GM23338 (cell line): Measurements from ENCODE around the gene ADAMTS13. TPM values are rescaled to one million over a fixed set of nuclear protein-coding genes. Genes with fewer than 3 reads are reported as not detected.

ENCODE experiments used
- ATAC-seq: fragments of 200-7000 bp; cut with Tn5 transposase; 3 replicates; pipeline ENCODE4 v1.9.1; 2020
- DNase-seq: peaks from one replicate; pipeline ENCODE4 v3.0.0-alpha.2; 2015; ENCODE audit warnings: low spot score
- H2AFZ ChIP-seq: fragments of 200-600 bp; sonication (generic); 2 replicates; pipeline ENCODE4 v1.8.0; 2016; ENCODE audit warnings: antibody characterized with exemption, mild to moderate bottlenecking, moderate library complexity
- H3F3A ChIP-seq: fragments of 200-600 bp; sonication (generic); replicated peaks from 2 replicates; pipeline ENCODE4 v1.8.0; 2017; ENCODE audit warnings: antibody characterized with exemption, mixed run types, low read depth
- H3K27ac ChIP-seq: fragments of 200-600 bp; sonication (generic); 2 replicates; pipeline ENCODE4 v1.6.1; 2016; ENCODE audit warnings: low read depth
- H3K27me3 ChIP-seq: fragments of 200-600 bp; sonication (generic); 2 replicates; pipeline ENCODE4 v1.8.0; 2016; ENCODE audit warnings: mild to moderate bottlenecking, mixed run types, moderate library complexity; ENCODE audit not compliant: insufficient read depth
- H3K36me3 ChIP-seq: fragments of 200-600 bp; sonication (generic); 2 replicates; pipeline ENCODE4 v1.8.0; 2016; ENCODE audit warnings: mild to moderate bottlenecking; ENCODE audit not compliant: insufficient read depth
- H3K4me1 ChIP-seq: fragments of 200-600 bp; sonication (generic); 2 replicates; pipeline ENCODE4 v1.8.0; 2016; ENCODE audit warnings: mild to moderate bottlenecking, moderate library complexity; ENCODE audit not compliant: insufficient read depth
- H3K4me2 ChIP-seq: fragments of 200-600 bp; sonication (generic); 2 replicates; pipeline ENCODE4 v1.7.1; 2017; ENCODE audit warnings: mixed run types
- H3K4me3 ChIP-seq: fragments of 200-600 bp; sonication (generic); 2 replicates; pipeline ENCODE4 v1.6.1; 2016; ENCODE audit warnings: mixed run types
- H3K79me2 ChIP-seq: fragments of 200-600 bp; sonication (generic); replicated peaks from 2 replicates; pipeline ENCODE4 v1.8.0; 2017; ENCODE audit warnings: mild to moderate bottlenecking; ENCODE audit not compliant: insufficient read depth
- H3K9me2 ChIP-seq: fragments of 200-600 bp; sonication (generic); 2 replicates; pipeline ENCODE4 v1.8.0; 2017; ENCODE audit not compliant: insufficient read depth
- H4K20me1 ChIP-seq: fragments of 200-600 bp; sonication (generic); replicated peaks from 2 replicates; pipeline ENCODE4 v1.8.0; 2017; ENCODE audit warnings: mild to moderate bottlenecking; ENCODE audit not compliant: insufficient read depth
- H3K27ac Mint-ChIP-seq: 2 replicates; pipeline ENCODE4 v1.8.0; 2020; ENCODE audit warnings: inconsistent platforms, mild to moderate bottlenecking, moderate library complexity, mixed read lengths
- H3K27me3 Mint-ChIP-seq: 3 replicates; pipeline ENCODE4 v1.8.0; 2022; ENCODE audit warnings: low read depth, mild to moderate bottlenecking, moderate library complexity, mixed read lengths, inconsistent platforms; ENCODE audit not compliant: insufficient read depth, poor library complexity
- H3K36me3 Mint-ChIP-seq: 3 replicates; pipeline ENCODE4 v1.8.0; 2021; ENCODE audit warnings: low read depth, mild to moderate bottlenecking, inconsistent platforms, moderate library complexity, mixed read lengths
- H3K4me1 Mint-ChIP-seq: 3 replicates; pipeline ENCODE4 v1.8.0; 2020; ENCODE audit warnings: mild to moderate bottlenecking, inconsistent platforms, mixed read lengths
- H3K4me3 Mint-ChIP-seq: 3 replicates; pipeline ENCODE4 v1.8.0; 2021; ENCODE audit warnings: moderate library complexity, mild to moderate bottlenecking, inconsistent platforms, mixed read lengths
- H3K9me3 Mint-ChIP-seq: 3 replicates; pipeline ENCODE4 v1.8.0; 2020; ENCODE audit warnings: moderate library complexity, mild to moderate bottlenecking, inconsistent platforms, mixed read lengths
- EZH2 ChIP-seq: fragments of 200-600 bp; sonication (generic); IDR thresholded peaks from one replicate; pipeline ENCODE4 v1.8.0; 2017; ENCODE audit warnings: antibody characterized with exemption, mild to moderate bottlenecking, low read depth; ENCODE audit not compliant: unreplicated experiment
- NANOG ChIP-seq: IDR thresholded peaks from 2 replicates; pipeline ENCODE4 v1.6.1; 2016; ENCODE audit warnings: antibody characterized with exemption, borderline replicate concordance
- polyA plus RNA-seq: library from polyadenylated mRNA; unstranded; fragments of >200 nt; fragmentation: Nextera tagmentation; extraction: Ambion mirVana; gene quantifications from 2 replicates; pipeline ENCODE4 v1.2.1, GENCODE V29; 2016
- total RNA-seq: library from RNA; depleted of rRNA; stranded (reverse); fragments of >200 nt; shearing (Covaris generic); gene quantifications from 2 replicates; pipeline ENCODE4 v1.2.3, GENCODE V29; 2014
- TF ChIP-seq, protein P1 (sequence below): IDR thresholded peaks from 2 replicates; pipeline ENCODE4 v1.6.1; 2016; ENCODE audit warnings: antibody characterized with exemption
- TF ChIP-seq, protein P2 (sequence below), 2 experiments: fragments of 200-600 bp in 1 of 2; sonication (generic) in 1 of 2; conservative IDR thresholded peaks; 2 replicates each; pipeline versions ENCODE4 v1.5.1 to v1.6.1; 2016 to 2017; ENCODE audit warnings: antibody characterized with exemption in 2 of 2, low read depth in 2 of 2, mild to moderate bottlenecking in 2 of 2, moderate library complexity in 1 of 2
- TF ChIP-seq, protein P3 (sequence below): fragments of 250-450 bp; sonication (Bioruptor Pico); IDR thresholded peaks from 2 replicates; pipeline ENCODE4 v1.5.0; 2020; ENCODE audit warnings: mild to moderate bottlenecking, moderate library complexity

The ADAMTS13 gene
- total and polyA plus RNA-seq, 2 experiments from 2014 or later: 6.0 TPM

GRCh38 chr9:133454943-133455673 is 32.9 kb downstream of the ADAMTS13 start:
- ATAC-seq (no peak), DNase-seq (no peak)
- no peak overlapping the region for H3K4me3 ChIP-seq
- 0 out of 3 replicates have a peak, but pooled peaks cover 3% of the 10 kb centered on the region for H3K4me1 Mint-ChIP-seq
- H3K4me3 Mint-ChIP-seq: no peak overlapping the region
- H3K36me3 ChIP-seq: no peaks in the 10 kb centered on the region
- no peaks in the 10 kb centered on the region for H3K79me2 ChIP-seq
- no peaks in the 10 kb centered on the region for H3F3A ChIP-seq
- TF ChIP-seq, protein P1, sequence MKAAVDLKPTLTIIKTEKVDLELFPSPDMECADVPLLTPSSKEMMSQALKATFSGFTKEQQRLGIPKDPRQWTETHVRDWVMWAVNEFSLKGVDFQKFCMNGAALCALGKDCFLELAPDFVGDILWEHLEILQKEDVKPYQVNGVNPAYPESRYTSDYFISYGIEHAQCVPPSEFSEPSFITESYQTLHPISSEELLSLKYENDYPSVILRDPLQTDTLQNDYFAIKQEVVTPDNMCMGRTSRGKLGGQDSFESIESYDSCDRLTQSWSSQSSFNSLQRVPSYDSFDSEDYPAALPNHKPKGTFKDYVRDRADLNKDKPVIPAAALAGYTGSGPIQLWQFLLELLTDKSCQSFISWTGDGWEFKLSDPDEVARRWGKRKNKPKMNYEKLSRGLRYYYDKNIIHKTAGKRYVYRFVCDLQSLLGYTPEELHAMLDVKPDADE: no peak
- TF ChIP-seq NANOG (no peak), EZH2 (no peak)
- TF ChIP-seq, protein P2, sequence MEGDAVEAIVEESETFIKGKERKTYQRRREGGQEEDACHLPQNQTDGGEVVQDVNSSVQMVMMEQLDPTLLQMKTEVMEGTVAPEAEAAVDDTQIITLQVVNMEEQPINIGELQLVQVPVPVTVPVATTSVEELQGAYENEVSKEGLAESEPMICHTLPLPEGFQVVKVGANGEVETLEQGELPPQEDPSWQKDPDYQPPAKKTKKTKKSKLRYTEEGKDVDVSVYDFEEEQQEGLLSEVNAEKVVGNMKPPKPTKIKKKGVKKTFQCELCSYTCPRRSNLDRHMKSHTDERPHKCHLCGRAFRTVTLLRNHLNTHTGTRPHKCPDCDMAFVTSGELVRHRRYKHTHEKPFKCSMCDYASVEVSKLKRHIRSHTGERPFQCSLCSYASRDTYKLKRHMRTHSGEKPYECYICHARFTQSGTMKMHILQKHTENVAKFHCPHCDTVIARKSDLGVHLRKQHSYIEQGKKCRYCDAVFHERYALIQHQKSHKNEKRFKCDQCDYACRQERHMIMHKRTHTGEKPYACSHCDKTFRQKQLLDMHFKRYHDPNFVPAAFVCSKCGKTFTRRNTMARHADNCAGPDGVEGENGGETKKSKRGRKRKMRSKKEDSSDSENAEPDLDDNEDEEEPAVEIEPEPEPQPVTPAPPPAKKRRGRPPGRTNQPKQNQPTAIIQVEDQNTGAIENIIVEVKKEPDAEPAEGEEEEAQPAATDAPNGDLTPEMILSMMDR (conservative IDR thresholded peaks at IDR 0.05; ENCODE audit: low read depth in 2 of 2): no peak
- TF ChIP-seq, protein P3, sequence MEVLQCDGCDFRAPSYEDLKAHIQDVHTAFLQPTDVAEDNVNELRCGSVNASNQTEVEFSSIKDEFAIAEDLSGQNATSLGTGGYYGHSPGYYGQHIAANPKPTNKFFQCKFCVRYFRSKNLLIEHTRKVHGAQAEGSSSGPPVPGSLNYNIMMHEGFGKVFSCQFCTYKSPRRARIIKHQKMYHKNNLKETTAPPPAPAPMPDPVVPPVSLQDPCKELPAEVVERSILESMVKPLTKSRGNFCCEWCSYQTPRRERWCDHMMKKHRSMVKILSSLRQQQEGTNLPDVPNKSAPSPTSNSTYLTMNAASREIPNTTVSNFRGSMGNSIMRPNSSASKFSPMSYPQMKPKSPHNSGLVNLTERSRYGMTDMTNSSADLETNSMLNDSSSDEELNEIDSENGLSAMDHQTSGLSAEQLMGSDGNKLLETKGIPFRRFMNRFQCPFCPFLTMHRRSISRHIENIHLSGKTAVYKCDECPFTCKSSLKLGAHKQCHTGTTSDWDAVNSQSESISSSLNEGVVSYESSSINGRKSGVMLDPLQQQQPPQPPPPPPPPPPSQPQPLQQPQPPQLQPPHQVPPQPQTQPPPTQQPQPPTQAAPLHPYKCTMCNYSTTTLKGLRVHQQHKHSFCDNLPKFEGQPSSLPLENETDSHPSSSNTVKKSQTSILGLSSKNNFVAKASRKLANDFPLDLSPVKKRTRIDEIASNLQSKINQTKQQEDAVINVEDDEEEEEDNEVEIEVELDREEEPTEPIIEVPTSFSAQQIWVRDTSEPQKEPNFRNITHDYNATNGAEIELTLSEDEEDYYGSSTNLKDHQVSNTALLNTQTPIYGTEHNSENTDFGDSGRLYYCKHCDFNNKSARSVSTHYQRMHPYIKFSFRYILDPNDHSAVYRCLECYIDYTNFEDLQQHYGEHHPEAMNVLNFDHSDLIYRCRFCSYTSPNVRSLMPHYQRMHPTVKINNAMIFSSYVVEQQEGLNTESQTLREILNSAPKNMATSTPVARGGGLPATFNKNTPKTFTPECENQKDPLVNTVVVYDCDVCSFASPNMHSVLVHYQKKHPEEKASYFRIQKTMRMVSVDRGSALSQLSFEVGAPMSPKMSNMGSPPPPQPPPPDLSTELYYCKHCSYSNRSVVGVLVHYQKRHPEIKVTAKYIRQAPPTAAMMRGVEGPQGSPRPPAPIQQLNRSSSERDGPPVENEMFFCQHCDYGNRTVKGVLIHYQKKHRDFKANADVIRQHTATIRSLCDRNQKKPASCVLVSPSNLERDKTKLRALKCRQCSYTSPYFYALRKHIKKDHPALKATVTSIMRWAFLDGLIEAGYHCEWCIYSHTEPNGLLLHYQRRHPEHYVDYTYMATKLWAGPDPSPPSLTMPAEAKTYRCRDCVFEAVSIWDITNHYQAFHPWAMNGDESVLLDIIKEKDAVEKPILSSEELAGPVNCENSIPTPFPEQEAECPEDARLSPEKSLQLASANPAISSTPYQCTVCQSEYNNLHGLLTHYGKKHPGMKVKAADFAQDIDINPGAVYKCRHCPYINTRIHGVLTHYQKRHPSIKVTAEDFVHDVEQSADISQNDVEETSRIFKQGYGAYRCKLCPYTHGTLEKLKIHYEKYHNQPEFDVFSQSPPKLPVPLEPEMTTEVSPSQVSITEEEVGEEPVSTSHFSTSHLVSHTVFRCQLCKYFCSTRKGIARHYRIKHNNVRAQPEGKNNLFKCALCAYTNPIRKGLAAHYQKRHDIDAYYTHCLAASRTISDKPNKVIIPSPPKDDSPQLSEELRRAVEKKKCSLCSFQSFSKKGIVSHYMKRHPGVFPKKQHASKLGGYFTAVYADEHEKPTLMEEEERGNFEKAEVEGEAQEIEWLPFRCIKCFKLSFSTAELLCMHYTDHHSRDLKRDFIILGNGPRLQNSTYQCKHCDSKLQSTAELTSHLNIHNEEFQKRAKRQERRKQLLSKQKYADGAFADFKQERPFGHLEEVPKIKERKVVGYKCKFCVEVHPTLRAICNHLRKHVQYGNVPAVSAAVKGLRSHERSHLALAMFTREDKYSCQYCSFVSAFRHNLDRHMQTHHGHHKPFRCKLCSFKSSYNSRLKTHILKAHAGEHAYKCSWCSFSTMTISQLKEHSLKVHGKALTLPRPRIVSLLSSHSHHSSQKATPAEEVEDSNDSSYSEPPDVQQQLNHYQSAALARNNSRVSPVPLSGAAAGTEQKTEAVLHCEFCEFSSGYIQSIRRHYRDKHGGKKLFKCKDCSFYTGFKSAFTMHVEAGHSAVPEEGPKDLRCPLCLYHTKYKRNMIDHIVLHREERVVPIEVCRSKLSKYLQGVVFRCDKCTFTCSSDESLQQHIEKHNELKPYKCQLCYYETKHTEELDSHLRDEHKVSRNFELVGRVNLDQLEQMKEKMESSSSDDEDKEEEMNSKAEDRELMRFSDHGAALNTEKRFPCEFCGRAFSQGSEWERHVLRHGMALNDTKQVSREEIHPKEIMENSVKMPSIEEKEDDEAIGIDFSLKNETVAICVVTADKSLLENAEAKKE (CRISPR knock-in tag): no peak
- peaks cover 8% of the 10 kb centered on the region for H3K27me3 Mint-ChIP-seq
- no peak overlapping the region for H3K4me2 ChIP-seq
- H3K4me1 ChIP-seq: peaks cover 9% of the 10 kb centered on the region; the same call in 1 of the 2 replicates
- no peak overlapping the region for H3K27ac Mint-ChIP-seq
- no peaks in the 10 kb centered on the region for H3K9me3 Mint-ChIP-seq
- H4K20me1 ChIP-seq: no peaks in the 10 kb centered on the region
- H3K27ac ChIP-seq: no peak overlapping the region
- H3K36me3 Mint-ChIP-seq: no peaks in the 10 kb centered on the region
- H3K9me2 ChIP-seq: no peaks in the 10 kb centered on the region
- no peak overlapping the region for H2AFZ ChIP-seq
- H3K27me3 ChIP-seq: no peaks in the 10 kb centered on the region
